ENCODE measurements around the gene SEMA5A.

SEMA5A gene

GRCh38 chr5:9588254-9588653 is 42.4 kb upstream of the SEMA5A start:
- no peak for DNase-seq (ENCODE audit: low read depth in 1 of 2, low spot score in 1 of 2)
- Histone ChIP-seq H3K4me3 (replicated peaks; ENCODE audit: insufficient read depth, low read length) (no peak overlapping the region), H3K27ac (replicated peaks) (no peak overlapping the region), H3K27me3 (ENCODE audit: insufficient read depth, poor library complexity, severe bottlenecking) (no peaks in the 10 kb centered on the region)
- TF ChIP-seq REST (IDR thresholded peaks at IDR 0.05; ENCODE audit: insufficient replicate concordance, low read depth) (no peak), POLR2AphosphoS5 (IDR thresholded peaks at IDR 0.05; ENCODE audit: low read depth) (no peak), GABPA (IDR thresholded peaks at IDR 0.05; ENCODE audit: low read depth) (no peak), CTCF (IDR thresholded peaks at IDR 0.05; ENCODE audit: insufficient read depth, low read length) (no peak), SPI1 (IDR thresholded peaks at IDR 0.05; ENCODE audit: borderline replicate concordance, low read depth) (no peak)

- TF ChIP-seq REST (IDR thresholded peaks at IDR 0.05; ENCODE audit: insufficient replicate concordance, low read depth) = no peak
- TF ChIP-seq POLR2AphosphoS5 (IDR thresholded peaks at IDR 0.05; ENCODE audit: low read depth) = no peak
- no peak for TF ChIP-seq SPI1 (IDR thresholded peaks at IDR 0.05; ENCODE audit: borderline replicate concordance, low read depth)
- TF ChIP-seq GABPA (IDR thresholded peaks at IDR 0.05; ENCODE audit: low read depth) = no peak
- no peak for TF ChIP-seq CTCF (IDR thresholded peaks at IDR 0.05; ENCODE audit: insufficient read depth, low read length)
- Histone ChIP-seq H3K4me3 (replicated peaks; ENCODE audit: insufficient read depth, low read length) (no peak overlapping the region), H3K27me3 (ENCODE audit: insufficient read depth, poor library complexity, severe bottlenecking) (no peaks in the 10 kb centered on the region), H3K27ac (replicated peaks) (no peak overlapping the region)
- DNase-seq (ENCODE audit: low read depth in 1 of 2, low spot score in 1 of 2) = no peak
Observed at GRCh38 chr5:9587135-9587534, 41.3 kb upstream of the SEMA5A start.

- DNase-seq (ENCODE audit: low read depth in 1 of 2, low spot score in 1 of 2) = no peak
- Histone ChIP-seq H3K27me3 (ENCODE audit: insufficient read depth, poor library complexity, severe bottlenecking) (peaks cover 2% of the 10 kb centered on the region), H3K27ac (replicated peaks) (no peak overlapping the region), H3K4me3 (replicated peaks; ENCODE audit: insufficient read depth, low read length) (no peak overlapping the region)
- TF ChIP-seq CTCF (IDR thresholded peaks at IDR 0.05; ENCODE audit: insufficient read depth, low read length) = no peak
Observed at GRCh38 chr5:9582406-9582805, 36.5 kb upstream of the SEMA5A start.

GRCh38 chr5:9573796-9574195 is 27.9 kb upstream of the SEMA5A start:
- no peak overlapping the region for H3K4me3 ChIP-seq (replicated peaks; ENCODE audit: insufficient read depth, low read length)
- no peak for DNase-seq (ENCODE audit: low read depth in 1 of 2, low spot score in 1 of 2)
- TF ChIP-seq SPI1 (IDR thresholded peaks at IDR 0.05; ENCODE audit: borderline replicate concordance, low read depth) (no peak), REST (IDR thresholded peaks at IDR 0.05; ENCODE audit: insufficient replicate concordance, low read depth) (no peak), CTCF (IDR thresholded peaks at IDR 0.05; ENCODE audit: insufficient read depth, low read length) (no peak)
- H3K27ac ChIP-seq (replicated peaks) = no peak overlapping the region
- H3K27me3 ChIP-seq (ENCODE audit: insufficient read depth, poor library complexity, severe bottlenecking) = no peaks in the 10 kb centered on the region
